Tibial nerve (tissue), 4 donors: Measurements from ENCODE around the gene RFX1. TPM values are rescaled to one million over a fixed set of nuclear protein-coding genes. Genes with fewer than 3 reads are reported as not detected.

Experiments used
- DNase-seq, 2 donors: peaks; one replicate each; pipeline ENCODE4 v3.0.0-alpha.2; 2019; ENCODE audit warnings: low spot score in 2 of 2
- H3K27ac ChIP-seq, 4 donors: fragments of 200-600 bp; sonication (generic) in 3 of 4; one replicate each; pipeline ENCODE4 v1.5.1; 2017 to 2019; ENCODE audit warnings: mild to moderate bottlenecking in 1 of 4
- H3K27me3 ChIP-seq, 2 donors: fragments of 200-600 bp; sonication (generic) in 1 of 2; one replicate each; pipeline versions ENCODE4 v1.5.1 to v1.6.0; 2017 to 2019
- H3K36me3 ChIP-seq, 3 donors: fragments of 200-600 bp; sonication (generic); one replicate each; pipeline ENCODE4 v1.5.1; 2018 to 2019
- H3K4me1 ChIP-seq, 4 donors: fragments of 200-600 bp; sonication (generic) in 3 of 4; one replicate each; pipeline ENCODE4 v1.5.1; 2017 to 2019
- H3K4me3 ChIP-seq, 4 donors: fragments of 200-600 bp; sonication (generic) in 3 of 4; one replicate each; pipeline ENCODE4 v1.5.1; 2017 to 2019; ENCODE audit warnings: mild to moderate bottlenecking in 1 of 4, moderate library complexity in 1 of 4
- H3K9me3 ChIP-seq, 4 donors: fragments of 200-600 bp; sonication (generic) in 3 of 4; one replicate each; pipeline ENCODE4 v1.5.1; 2017 to 2019
- EP300 ChIP-seq, 2 donors: sonication (generic); formaldehyde crosslinking; IDR thresholded peaks; one replicate each; pipeline ENCODE4 v1.6.1; 2017; ENCODE audit warnings: antibody characterized with exemption in 2 of 2, mild to moderate bottlenecking in 1 of 2
- POLR2A ChIP-seq, 2 donors: fragments of 450-650 bp; IDR thresholded peaks; one replicate each; pipeline ENCODE4 v1.6.1; 2017; ENCODE audit warnings: antibody characterized with exemption in 2 of 2, mild to moderate bottlenecking in 2 of 2, moderate library complexity in 2 of 2
- WGBS, 2 donors: methylation state at CpG; one replicate each; pipeline ENCODE4 v1.1.5; 2018; 5-methylcytosine and 5-hydroxymethylcytosine counted together
- total RNA-seq, 4 donors: library from RNA; depleted of rRNA; stranded (reverse); fragments of >200 nt; gene quantifications; one replicate each; pipeline ENCODE4 v1.1.0, GENCODE V29; 2016
- TF ChIP-seq, protein P1 (sequence below), 5 experiments: fragments of 200-600 bp in 3 of 5; fragments of 450-650 bp in 2 of 5; sonication (generic) in 3 of 5; IDR thresholded peaks; one replicate each; pipeline ENCODE4 v1.5.1; 2016 to 2019; ENCODE audit warnings: antibody characterized with exemption in 5 of 5, mild to moderate bottlenecking in 3 of 5, moderate library complexity in 2 of 5

The RFX1 gene
- total RNA-seq, 4 donors from 2014 or later, result 3.1 to 8.4 (median 6.0) TPM

DNA sequence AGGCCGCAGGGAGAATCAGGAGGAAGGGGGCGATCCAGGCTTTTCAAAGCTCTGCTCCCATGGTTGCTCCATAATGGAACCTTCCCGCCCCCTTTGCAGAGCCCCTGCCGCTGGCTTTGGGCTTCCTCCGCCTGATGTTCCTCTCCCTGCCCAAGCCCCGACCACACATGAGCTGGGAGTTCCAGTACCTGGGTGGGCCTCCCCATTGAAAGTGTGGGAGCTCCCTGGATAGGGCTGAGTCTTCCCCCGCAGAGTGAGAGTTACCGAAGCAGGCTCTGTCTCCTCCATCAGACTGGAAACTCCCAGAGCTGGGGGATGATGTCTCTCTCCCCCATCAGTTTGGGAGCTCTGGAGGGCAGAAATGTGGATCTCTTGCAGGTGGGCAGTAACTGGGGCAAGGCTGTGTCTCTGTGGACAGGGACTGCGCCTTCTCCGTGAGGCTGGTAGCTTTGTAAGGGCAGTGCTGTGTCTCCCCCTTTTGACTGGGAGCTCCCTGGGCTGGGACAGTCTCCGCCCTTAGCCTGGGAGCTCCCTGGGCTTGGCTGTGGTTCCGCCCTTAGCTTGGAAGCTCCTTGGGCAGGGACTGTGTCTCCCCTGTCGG lies 53.1 kb downstream of the RFX1 start:
- DNase-seq, result no peak
- 0 to 2% methylated on average over 5 to 13 of the region's 13 CpGs for WGBS, 2 donors

DNA sequence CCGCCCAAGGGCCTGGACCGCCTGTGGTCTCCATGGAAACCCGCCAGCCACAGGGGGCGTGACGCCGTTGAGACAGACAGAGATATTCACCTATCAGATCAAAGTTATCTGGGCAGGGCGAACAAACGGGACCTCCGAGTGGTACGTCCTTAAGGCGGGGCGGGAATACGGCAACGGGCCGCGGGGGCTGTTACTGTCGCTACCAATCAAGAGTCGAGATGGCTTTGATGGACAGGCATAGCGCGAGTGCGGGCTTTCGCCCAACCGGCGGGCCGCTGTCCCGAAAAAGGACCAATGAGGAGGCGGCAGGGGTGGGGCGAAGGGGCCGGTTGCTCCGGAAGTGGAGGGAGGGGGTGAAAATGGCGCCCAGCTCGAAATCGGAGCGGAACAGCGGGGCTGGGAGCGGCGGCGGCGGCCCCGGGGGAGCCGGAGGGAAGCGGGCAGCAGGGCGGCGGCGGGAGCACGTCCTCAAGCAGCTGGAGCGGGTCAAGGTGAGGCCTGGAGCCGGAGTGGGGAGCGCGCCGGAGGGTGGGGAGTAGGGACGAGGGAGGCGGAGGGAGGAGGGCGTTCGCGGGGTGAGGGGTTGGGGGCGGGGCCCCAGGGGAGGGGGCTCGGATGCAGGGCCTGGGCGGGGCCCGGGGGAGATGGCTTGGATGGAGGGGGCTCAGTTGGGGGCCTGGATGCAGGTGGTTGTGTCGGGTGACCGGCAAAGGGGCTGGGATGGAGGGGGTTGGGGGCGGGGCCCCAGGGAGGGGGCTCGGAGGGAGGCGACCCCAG lies 53.8 kb downstream of the RFX1 start, which contains the start of gene DCAF15:
TSS of gene DCAF15 (plus strand) at position 356 of the 777 bp plus-strand sequence. CDS start at position 360, 4 bp downstream.
- Histone ChIP-seq H3K27me3 (no peaks in the 10 kb centered on the region), H3K27ac (peak within 1 kb of the TSS; percentile 58 to 93 (median 88)), H3K9me3 (no peaks in the 10 kb centered on the region), H3K4me3 (peak within 1 kb of the TSS; percentile 68 to 96 (median 82)), H3K36me3 (peaks cover 2 to 34% (median 15%) of the 10 kb centered on the region in 3 donors), H3K4me1 (peaks cover 0 to 24% (median 12%) of the 10 kb centered on the region in 4 donors)
- TF ChIP-seq POLR2A (IDR thresholded peaks at IDR 0.05) (peak in 1 of 2 donors; percentile 45), EP300 (IDR thresholded peaks at IDR 0.05) (peak; percentile 66 to 69)
- TF ChIP-seq, protein P1, sequence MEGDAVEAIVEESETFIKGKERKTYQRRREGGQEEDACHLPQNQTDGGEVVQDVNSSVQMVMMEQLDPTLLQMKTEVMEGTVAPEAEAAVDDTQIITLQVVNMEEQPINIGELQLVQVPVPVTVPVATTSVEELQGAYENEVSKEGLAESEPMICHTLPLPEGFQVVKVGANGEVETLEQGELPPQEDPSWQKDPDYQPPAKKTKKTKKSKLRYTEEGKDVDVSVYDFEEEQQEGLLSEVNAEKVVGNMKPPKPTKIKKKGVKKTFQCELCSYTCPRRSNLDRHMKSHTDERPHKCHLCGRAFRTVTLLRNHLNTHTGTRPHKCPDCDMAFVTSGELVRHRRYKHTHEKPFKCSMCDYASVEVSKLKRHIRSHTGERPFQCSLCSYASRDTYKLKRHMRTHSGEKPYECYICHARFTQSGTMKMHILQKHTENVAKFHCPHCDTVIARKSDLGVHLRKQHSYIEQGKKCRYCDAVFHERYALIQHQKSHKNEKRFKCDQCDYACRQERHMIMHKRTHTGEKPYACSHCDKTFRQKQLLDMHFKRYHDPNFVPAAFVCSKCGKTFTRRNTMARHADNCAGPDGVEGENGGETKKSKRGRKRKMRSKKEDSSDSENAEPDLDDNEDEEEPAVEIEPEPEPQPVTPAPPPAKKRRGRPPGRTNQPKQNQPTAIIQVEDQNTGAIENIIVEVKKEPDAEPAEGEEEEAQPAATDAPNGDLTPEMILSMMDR (IDR thresholded peaks at IDR 0.05), result peak in 1 of 5 experiments; percentile 46
- 0% methylated on average over 47 to 50 of the region's 65 CpGs for WGBS, 2 donors
- peak; percentile 98 to 100 for DNase-seq

More for the DNA sequence above, 53.1 kb downstream of the RFX1 start:
- Histone ChIP-seq H3K9me3 (no peaks in the 10 kb centered on the region), H3K27ac (peak overlapping the region; percentile 58 to 93 (median 88)), H3K4me3 (peak overlapping the region; percentile 68 to 96 (median 82)), H3K36me3 (peaks cover 2 to 41% (median 15%) of the 10 kb centered on the region in 3 donors), H3K27me3 (no peaks in the 10 kb centered on the region), H3K4me1 (peaks cover 0 to 24% (median 12%) of the 10 kb centered on the region in 4 donors)
- TF ChIP-seq EP300 (IDR thresholded peaks at IDR 0.05) (no peak), POLR2A (IDR thresholded peaks at IDR 0.05) (no peak)
- TF ChIP-seq, protein P1 (IDR thresholded peaks at IDR 0.05), result no peak

DNA sequence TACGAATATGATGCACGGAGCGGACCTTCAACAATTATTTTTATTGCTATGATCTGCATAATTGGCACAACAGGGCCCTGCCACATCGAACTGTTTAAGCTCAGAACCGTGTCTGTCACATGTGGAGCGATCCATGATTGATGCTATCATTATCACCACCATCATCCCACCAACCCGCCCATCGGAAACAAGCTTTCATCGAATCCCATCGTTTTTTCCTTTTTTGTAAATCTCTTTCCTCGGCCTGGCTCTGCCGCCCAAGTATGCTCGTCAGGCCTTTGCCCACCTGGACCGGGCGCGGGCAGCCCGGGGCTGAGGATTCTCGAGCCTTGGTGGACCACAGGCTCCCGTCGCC lies 54.3 kb downstream of the RFX1 start:
- no peaks in the 10 kb centered on the region for H3K9me3 ChIP-seq
- H3K27ac ChIP-seq, result peak overlapping the region in 2 of 4 donors; percentile 46 to 93
- peak overlapping the region; percentile 24 to 96 (median 73) for H3K4me3 ChIP-seq
- peaks cover 1 to 29% (median 9%) of the 10 kb centered on the region in 3 donors for H3K36me3 ChIP-seq
- H3K27me3 ChIP-seq, result no peaks in the 10 kb centered on the region
- H3K4me1 ChIP-seq, result peaks cover 0 to 24% (median 12%) of the 10 kb centered on the region in 4 donors
- TF ChIP-seq, protein P1 (IDR thresholded peaks at IDR 0.05), result no peak
- TF ChIP-seq POLR2A (IDR thresholded peaks at IDR 0.05) (no peak), EP300 (IDR thresholded peaks at IDR 0.05) (no peak)
- DNase-seq, result no peak
- 9 to 11% methylated on average over 20 of the region's 20 CpGs for WGBS, 2 donors

DNA sequence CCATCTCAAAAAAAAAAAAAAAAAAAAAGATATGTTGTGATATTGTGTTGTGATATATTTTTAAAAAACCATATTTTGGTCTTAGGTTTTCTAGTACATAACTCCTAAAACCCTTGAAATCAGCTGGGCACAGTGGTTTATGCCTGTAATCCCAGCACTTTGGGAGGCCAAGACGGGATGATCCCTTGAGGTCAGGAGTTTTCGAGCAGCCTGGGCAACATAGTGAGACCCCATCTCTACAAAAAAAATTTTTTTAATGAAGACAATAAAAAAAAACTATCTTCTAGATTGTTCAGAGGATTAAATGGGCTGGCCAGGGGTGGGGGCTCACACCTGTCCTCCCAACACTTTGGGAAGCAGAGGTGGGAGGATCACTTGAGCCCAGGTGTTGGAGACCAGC lies 55.1 kb downstream of the RFX1 start:
- no peak for DNase-seq
- H3K27me3 ChIP-seq, result no peaks in the 10 kb centered on the region
- H3K4me1 ChIP-seq, result peaks cover 0 to 24% (median 12%) of the 10 kb centered on the region in 4 donors
- H3K9me3 ChIP-seq, result no peaks in the 10 kb centered on the region
- no peak overlapping the region for H3K27ac ChIP-seq
- H3K36me3 ChIP-seq, result peaks cover 0 to 21% (median 3%) of the 10 kb centered on the region in 3 donors
- TF ChIP-seq POLR2A (IDR thresholded peaks at IDR 0.05), result no peak
- TF ChIP-seq EP300 (IDR thresholded peaks at IDR 0.05), result no peak
- TF ChIP-seq, protein P1 (IDR thresholded peaks at IDR 0.05), result no peak
- WGBS, 2 donors, result 79 to 91% methylated on average over 2 of the region's 2 CpGs
- no peak overlapping the region for H3K4me3 ChIP-seq

DNA sequence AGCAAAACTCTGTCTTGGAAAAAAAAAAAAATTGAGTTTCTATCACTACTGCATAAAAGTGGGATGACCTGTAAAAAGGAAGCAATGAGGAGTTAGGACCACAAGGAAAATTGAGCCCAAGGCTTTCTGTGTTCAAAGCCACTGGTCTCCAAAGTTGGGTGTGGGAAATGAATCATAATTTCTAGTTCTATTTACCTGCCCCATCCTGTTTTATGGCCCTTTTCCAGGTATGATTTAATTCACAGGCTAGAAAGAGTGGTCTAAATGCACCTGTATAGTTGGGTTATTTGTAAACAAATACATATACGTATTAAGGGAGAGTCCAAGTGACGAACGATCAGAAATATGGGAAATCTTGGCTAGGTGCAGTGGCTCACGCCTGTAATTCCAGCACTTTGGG lies 59.7 kb downstream of the RFX1 start:
- H3K4me3 ChIP-seq, result no peak overlapping the region
- H3K9me3 ChIP-seq, result no peaks in the 10 kb centered on the region
- no peak overlapping the region for H3K27ac ChIP-seq
- no peaks in the 10 kb centered on the region for H3K36me3 ChIP-seq
- H3K27me3 ChIP-seq, result no peaks in the 10 kb centered on the region
- H3K4me1 ChIP-seq, result no peaks in the 10 kb centered on the region
- DNase-seq, result no peak
- WGBS, 2 donors, result 90 to 92% methylated on average over 4 of the region's 4 CpGs
- no peak for TF ChIP-seq EP300 (IDR thresholded peaks at IDR 0.05)
- TF ChIP-seq, protein P1 (IDR thresholded peaks at IDR 0.05), result no peak
- TF ChIP-seq POLR2A (IDR thresholded peaks at IDR 0.05), result no peak
